NCI-H1105 (cell line): ENCODE results near the gene SGK2.

Experiments
- DNase-seq: peaks from one replicate; lab custom pipeline; 2025; lab: John Stamatoyannopoulos, UW

The SGK2 gene

DNA sequence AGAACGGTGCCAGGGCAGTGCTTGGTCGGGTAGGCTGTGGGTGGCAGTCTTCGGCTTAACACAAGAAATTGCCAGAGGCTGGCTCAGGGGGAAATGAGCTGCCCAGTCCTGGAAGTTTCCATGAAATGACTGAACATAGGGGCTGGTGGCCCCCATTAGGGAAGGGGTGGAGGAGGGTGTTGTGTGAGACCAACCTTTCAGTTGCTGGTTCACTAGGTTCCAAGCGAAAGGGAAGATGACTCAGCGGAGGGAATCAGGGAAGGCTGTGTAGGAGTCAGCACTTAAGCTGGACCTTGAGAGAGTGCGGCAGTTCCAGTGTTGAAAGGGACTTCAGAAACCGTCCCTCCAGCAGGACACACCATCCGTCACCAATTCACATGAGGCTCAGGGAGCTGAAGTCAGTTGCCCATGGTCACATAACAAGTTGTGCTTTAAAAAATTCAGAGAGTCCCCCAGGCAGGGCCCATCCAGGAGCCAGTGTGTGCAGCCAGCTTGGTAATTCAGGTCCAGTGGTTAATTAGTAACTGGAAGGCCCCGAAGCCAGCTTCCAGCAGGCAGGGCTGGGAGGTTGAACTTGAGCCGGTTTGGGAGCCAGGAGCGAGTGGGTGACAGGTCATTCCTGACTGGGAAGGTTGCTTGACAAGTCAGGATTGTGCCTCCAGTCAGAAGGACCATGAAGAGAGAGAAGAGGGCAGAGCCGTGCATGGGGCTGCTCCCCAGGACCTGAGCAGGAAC, at the start of gene SGK2:
TSS of gene SGK2 (plus strand) at position 616 of the 735 bp plus-strand sequence. CDS start 7,469 bp downstream, outside the sequence.
- no peak for DNase-seq

DNA sequence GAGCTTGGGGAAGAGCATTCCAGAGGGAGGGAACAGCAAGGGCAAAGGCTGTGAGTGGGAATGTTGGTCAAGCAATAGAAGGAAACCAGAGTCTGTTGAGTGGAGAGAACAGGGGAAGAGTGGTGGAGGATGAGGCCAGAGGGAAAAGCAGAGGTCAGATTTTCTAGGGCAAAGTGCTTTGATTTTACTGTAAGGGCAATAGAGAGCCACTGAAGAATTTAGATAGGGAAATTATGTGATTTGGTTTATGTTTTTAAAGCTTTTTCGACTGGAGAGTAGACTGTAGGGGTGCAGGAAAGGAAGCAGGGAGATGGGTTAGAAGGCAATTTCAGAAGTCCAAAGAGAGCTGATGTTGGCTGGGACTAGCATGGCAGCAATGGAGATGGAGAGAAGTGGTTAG, 46.9 kb upstream of the SGK2 start:
- no peak for DNase-seq

DNA sequence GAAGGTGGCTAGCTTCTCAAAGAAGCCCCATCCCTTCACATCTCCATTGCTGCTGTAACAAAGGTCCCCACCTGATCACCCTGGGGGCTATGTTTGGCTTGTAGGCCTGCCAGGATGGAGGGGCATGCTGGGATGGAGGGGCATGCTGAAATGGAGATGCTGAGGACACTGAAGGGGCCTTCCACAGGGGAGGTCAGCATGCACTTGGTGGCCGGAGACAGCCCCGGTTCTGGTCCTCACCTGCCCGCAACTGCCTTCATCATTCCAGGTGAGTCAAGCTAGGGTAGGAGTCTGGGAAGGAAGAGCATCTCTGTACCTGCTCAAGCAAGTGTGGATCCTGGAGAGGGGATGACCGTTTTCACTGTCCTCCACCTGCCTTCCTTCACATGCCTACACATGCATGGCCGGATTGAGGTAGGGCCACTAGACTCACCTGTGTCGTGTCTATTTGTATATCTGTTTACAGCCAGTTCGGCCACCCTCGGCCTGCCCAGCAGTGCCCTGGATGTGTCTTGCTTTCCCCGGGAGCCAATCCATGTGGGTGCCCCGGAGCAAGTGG, 45.4 kb upstream of the SGK2 start:
- no peak for DNase-seq

DNA sequence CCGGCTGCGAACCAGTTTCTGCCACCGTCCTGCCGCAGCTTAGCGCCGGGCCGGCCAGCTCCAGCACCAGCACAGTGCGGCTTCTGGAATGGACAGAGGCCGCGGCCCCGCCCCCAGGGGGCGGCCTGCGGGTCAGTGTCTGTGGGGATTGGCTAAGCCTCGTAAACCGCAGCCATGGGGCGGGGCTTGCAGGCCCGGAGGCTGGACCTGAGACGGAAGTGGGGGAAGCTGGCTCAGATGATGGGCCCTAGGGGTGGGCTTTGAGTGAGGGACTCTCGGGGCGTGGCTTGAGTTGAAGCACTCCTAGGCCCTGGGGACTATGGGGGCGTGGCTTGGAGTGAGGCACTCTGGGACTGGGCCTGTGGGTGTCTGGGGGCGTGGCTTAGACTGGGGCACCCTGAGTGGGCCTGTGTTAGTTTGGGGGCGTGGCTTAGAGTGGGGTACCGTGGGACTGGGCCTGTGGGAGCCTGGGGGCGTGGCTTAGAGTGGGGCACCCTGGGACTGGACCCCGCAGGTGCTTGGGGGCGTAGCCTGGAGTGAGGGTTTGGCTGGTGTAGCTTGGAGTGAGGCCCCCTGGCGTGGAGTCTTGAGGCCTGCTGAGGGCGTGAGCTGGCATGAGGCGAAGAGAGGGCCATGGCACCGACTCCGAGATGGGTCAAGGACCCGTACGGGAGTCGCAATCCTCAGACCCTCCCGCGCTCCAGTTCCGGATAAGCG, 44.7 kb upstream of the SGK2 start:
- DNase-seq = peak; percentile 99

DNA sequence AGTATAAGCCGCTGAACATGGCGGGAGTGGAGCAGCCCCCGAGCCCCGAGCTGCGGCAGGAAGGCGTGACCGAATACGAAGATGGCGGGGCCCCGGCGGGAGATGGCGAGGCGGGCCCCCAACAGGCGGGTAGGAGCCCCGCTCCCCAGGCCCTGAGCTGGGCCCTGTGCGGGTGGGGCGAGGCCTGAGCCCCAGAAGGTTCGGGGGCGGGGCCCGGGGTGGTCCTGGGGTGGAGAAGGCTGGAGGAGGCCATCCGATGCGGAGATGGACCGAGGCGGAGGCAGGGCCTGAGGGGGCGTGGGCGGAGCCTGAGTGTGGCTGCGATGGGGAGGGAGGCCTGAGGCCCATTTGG, 44.2 kb upstream of the SGK2 start:
- DNase-seq = peak; percentile 18

DNA sequence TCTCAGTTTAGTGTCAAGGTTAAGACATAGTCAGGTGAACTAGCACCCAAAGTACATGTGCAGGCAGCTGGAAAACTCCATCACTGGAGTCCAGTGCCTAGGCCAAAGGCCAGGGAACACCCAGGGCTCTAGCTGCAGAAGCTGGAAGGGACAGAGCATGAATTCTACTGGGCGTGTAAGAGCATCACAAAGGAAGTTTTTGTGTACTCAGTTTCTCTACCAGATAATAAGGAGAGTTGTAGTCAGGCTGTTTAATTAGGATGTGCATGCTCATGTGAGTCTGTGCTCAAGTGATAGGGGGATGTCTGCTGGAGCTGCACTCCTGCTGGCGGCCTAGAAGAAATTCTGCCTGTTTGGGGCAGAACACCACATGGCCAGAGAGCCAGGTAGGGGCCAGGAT, 43.2 kb upstream of the SGK2 start:
- DNase-seq = no peak

DNA sequence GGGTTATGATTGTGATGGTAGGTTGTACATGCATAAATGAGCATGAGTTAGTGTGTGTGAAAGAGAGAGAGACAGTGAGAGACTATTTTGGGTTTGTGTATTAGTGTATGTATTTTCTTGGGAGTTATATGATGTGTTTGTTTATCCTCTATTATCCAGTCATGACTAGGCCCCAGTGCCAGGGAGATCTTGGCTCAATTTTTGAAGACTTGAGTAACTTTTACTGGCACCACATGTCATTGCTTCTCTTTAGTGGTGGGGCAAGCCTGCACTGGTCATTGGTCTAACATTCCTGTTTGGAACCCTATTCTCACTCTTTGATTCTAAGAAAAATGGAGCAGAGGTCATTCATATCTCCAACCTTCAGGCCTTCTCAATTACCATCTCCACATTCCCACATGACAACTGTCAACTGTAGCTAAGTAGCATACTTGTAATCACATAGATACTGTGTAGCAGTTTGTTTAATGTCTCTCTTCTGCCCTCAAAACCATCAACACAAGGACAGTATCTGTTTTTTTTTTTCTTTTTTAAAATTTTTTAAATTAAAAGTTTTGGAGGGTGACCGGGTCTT, 42.5 kb upstream of the SGK2 start:
- DNase-seq = no peak

DNA sequence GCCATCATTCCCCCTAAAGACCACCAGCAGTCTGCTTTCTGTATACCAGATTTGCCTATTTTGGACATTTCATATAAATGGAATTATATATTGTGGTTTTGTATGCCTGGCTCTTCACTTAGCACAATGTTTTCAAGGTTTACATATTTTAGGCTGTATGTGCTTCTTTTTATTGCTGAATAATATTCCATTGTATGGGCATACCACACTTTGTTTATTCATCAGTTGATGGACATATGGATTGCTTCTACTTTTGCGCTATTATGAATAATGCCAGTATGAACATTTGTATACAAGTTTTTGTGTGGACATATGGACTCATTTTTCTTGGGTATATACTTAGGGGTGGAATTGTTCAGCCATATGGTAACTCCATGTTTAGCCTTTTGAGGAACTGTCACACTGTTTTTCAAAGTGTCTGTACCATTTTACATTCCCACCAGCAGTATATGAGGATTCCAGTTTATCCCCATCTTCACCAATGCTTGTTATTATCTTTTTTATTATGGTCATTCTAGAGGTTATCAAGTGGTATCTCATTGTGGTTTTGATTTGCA, 38.7 kb upstream of the SGK2 start:
- no peak for DNase-seq

DNA sequence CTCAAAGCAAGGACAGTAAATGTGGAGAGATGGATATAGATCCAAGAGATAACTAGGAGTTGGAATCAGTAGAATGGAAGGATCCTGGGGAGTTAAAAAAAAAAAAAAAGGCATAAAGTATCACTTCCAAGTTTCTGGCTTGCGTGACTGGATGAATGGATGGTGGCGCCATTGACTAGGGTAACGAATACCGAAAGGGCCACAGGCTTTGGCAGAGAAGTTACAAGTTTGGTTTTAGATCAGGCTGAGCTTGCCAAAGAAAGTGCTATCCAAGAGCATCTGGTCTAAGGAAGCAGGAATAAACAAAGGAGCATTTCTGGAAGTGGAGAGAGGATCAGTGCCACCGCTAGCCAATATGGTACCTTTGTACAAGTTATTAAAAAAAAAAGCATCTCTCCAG, 33.8 kb upstream of the SGK2 start:
- DNase-seq = no peak

DNA sequence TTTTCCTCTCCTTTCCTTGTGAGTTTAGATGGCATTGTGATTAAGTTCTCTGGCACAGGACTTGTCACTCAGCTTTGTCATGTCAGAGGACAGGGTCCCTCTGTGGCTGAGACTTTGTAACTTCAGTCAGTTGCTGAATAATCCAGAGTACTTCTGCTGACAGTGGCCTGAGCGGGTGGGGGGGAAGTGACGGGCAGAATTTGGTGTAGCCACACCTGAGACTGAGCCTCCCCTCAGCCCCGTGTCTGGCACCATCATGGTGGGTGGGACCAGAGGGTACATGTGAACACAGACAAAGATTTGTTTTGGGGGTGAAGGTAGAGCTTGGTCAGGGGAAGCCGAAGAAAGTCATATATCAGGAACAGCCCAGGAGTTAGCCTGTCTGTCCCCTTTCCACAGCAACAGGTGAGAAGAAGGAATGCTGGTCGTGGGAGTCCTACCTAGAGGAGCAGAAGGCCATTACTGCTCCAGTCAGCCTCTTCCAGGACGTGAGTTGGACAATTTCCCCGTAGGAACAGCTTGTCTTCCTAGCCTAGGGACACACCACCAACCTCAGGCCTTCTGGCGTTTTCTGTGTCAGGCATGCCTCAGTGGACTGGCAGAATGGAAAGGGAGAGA, 30.5 kb upstream of the SGK2 start:
- DNase-seq = no peak

DNA sequence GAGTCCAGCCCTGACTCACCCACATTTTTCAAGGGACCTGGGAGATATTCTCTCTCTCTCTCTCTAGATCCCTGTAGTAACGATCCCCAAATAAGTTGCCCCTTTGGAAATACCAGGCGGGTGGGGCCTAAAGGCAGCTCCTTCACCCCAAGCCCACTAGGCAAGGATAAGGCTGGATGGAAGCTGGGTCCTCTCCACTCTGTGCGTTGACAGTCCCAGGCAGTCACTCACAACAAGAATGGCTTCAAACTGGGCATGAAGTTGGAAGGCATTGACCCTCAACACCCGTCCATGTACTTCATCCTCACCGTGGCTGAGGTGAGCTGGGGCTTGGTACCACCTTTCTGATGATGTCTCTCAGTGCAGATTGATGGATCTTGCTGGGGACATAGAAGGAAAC, 29.8 kb upstream of the SGK2 start:
- DNase-seq = no peak

DNA sequence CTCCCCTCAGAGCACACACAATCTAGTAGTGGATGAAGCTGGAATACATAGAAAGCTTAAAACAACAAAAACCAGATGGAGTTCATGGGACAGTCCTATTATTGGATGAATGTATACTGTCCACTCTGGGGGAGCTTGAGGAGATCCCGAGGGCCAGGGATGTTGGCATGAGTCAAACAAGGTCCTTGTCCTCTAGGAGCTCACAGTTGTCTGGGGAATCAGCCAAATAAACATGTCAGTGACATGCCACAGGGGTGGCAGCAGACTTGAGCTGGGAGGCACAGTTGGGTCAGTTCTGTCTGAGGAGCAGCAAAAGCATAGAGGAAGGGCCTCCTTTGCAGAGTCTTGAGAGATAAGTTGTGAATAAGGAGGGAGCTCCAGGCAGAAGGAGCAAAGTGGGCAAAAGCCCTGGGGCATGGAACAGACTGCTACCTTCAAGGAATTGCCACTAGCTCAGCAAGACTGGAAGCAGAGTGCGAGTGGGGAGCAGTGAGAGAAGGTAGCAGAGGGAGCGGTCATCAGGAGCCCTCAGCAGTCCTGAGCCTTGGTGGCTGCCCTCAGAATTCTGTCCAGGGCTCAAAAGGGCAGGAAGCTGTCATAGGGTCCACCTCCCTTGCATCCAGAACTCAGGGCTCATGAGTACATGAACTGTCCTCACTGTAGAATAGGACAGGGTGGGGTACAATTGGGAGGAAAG, 29.2 kb upstream of the SGK2 start:
- DNase-seq = no peak

DNA sequence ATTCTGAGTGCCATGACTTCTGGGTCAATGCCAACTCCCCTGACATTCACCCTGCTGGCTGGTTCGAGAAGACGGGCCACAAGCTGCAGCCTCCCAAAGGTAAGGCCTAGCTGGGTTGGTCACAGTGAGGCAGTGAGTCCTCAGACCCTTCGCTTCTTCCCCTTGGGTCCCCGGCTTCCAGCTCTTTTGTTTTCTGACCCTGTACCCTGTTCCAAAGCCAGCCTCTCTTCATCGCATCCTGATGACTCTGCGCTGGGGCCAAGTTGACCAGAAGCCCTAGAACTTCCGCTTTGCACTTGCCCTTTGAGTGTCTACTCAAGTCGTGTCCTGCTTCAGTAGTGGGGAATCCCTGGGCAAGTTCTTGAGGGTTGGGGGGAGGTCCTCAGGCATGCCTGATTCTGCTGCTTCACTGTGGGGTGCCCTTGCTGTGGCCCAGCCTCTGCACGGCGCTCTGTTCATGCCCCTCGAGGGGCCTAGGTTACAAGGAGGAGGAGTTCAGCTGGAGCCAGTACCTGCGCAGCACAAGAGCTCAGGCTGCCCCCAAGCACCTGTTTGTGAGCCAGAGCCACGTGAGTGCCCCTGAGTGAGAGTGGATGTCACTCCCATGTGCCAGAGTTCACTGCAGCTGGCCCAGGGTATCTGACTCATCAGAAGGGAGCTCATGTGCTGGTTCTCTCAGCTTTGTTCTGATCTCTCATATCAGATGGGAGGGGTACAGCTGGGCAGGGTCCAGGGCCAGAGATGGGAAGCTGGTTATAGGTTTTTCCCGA, 28.3 kb upstream of the SGK2 start:
- DNase-seq = no peak

DNA sequence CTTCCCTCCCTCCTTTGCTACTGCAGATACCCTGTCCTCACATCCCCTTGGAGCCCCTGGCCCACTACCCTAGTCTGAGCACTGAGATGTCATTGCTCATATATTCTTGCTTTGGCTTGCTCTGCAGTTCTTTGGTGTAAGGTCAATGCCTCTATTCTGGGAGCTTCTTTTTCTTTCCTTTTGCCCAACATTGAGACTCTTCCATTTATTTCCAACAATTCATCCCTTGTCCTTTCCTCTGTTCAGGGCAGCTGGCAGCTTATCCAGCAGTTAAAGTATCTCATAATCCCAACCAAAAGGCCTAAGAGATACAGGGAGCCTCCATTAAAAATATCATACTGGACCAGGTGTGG, 27.8 kb upstream of the SGK2 start:
- no peak for DNase-seq

DNA sequence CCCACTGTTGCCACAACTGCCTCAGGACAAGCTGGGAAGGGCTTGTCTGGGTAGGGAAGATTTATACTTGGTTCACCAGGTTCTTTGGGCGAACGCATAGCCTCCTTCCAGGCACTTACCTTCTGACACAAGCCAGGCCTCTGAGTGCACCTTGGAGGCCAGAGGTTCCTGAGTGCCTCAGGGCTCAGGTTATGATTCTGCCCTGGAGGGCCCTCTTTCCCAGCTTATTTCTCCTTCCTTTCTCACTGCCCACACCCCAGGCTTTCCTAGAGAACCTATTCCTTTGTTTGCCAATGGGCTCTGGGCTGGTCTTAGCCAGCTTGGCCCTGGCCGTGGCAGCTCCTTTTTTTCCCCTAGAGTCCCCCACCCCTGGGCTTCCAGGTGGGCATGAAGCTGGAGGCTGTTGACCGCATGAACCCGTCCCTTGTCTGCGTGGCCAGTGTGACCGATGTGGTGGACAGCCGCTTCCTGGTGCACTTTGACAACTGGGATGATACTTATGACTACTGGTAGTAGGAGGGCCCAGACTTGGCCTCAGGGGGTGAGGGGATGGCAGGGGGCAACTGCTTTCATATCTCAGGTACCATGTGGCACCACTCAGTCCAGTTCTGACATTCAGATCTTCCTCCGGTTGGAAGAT, 26.3 kb upstream of the SGK2 start:
- DNase-seq = no peak

DNA sequence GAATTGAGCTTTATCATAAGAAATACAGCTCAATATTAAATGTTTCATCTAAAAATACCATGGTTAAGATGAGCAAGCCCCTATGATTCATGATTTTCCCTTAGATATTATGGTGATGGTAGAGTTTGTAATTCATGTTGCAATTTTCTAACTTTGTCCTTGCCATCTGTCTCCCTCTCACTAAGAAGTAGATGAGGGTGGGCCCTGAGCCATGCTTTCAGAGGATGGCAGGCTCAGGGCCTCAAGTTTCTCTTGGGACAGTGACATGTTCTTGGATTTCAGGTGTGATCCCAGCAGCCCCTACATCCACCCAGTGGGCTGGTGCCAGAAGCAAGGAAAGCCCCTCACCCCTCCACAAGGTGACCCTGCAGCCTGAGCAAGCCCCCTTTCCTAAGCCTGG, 25.8 kb upstream of the SGK2 start:
- no peak for DNase-seq

DNA sequence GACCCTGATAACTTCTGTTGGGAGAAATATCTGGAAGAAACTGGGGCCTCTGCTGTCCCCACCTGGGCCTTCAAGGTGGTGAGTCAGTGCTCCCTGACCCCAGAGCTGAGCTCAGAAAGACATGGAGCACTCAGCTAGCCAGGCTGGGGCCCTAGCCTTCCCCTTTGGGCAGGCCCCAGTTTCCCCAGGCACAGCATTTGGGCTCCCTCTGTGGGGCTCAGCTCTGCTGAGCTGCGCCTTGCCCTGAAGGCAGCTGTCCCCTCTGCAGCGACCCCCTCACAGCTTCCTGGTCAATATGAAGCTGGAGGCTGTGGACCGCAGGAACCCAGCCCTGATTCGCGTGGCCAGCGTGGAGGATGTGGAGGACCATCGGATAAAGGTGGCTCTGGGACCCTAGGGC, 24.8 kb upstream of the SGK2 start:
- DNase-seq = no peak

DNA sequence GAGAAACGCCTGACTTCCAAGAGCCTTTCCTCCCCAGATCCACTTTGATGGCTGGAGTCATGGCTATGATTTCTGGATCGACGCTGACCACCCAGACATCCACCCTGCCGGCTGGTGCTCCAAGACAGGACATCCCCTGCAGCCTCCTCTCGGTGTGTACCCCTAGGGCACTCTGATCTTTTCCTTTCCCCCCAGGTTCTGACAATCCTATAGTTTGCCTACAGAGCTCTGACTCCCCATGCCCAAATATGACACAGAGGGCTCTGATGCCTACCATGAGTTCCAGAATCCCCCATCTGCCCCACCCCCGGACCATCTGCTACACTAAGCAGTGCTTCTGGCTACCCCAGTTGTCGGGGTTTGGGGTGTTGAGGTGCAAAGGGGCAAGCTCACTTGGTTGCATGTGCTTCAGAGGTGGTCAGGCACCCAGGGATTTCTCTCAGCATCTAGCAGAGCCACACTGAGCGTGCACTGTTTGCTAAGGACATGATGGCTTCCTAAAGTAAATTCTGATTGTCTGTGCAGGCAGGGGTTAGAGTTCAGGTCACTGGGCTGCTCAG, 24.0 kb upstream of the SGK2 start:
- DNase-seq = no peak

DNA sequence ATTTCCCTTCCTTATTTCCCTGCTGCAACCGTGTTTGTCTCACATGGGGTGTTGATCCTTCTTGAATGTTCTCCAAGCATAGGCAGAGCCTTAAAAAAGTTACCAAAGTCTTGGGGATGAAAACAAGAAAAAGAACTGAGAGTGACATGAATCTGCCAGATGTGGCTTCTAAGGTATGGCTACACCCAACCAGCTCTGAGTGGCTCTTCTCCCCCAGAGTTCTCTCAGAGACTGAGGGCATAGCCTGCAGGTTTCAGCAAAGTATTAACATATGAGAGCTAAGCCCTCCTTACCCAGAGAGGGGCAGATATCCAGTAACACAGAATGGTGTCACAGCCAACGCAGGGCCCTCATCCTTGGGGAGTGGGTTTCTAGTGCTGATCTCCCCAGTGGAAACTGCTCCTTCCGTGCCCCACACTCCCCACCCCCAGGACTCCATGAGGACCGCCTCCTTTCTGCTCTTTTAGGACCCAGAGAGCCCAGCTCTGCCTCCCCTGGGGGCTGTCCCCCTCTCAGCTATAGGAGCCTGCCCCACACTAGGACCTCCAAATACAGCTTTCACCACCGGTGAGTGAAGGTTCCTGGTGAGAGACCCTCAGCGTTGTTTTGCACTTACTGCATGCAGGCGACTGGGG, 23.3 kb upstream of the SGK2 start:
- DNase-seq = no peak
